ENCODE results near the gene SNX15.

The SNX15 gene

GRCh38 chr11:65051398-65051858 lies 24.2 kb downstream of the SNX15 start:
- H3K4me2 ChIP-seq (ENCODE audit: insufficient read depth, low read length): no peak overlapping the region
- H3K4me1 ChIP-seq (ENCODE audit: insufficient read depth, low read length): no peaks in the 10 kb centered on the region
- 0 out of 2 replicates have a peak, but pooled peaks cover under 1% of the 10 kb centered on the region for H3K36me3 ChIP-seq (ENCODE audit: insufficient read depth, low read length)
- H3K4me3 ChIP-seq (ENCODE audit: low read depth in 1 of 2, low read length in 2 of 2): no peak overlapping the region
- no peaks in the 10 kb centered on the region for H3K27me3 ChIP-seq (ENCODE audit: insufficient read depth, low read length, poor library complexity)
- ATAC-seq (ENCODE audit: insufficient read depth, low read depth) (no peak), DNase-seq (no peak)
- no peak for TF ChIP-seq CTCF (IDR thresholded peaks at IDR 0.05; ENCODE audit: borderline replicate concordance, extremely low read depth, low read length, poor library complexity, severe bottlenecking)
- TF ChIP-seq EZH2 (IDR thresholded peaks at IDR 0.05; ENCODE audit: borderline replicate concordance, low read depth, low read length, severe bottlenecking): no peak
- H4K20me1 ChIP-seq (ENCODE audit: insufficient read depth, low read length): no peaks in the 10 kb centered on the region; the same call in none of the 2 replicates
- no peak overlapping the region for H3K27ac ChIP-seq (ENCODE audit: low read length)
- no peak overlapping the region for H3K9ac ChIP-seq (ENCODE audit: low read depth, low read length)
- no peak overlapping the region for H2AFZ ChIP-seq (ENCODE audit: low read depth, low read length)
- H3K79me2 ChIP-seq (ENCODE audit: insufficient read depth, low read length): no peaks in the 10 kb centered on the region
- H3K9me3 ChIP-seq (ENCODE audit: insufficient read depth, low read length, severe bottlenecking): no peaks in the 10 kb centered on the region

GRCh38 chr11:65053827-65054508 lies 26.7 kb downstream of the SNX15 start:
- H3K9me3 ChIP-seq (ENCODE audit: insufficient read depth, low read length, severe bottlenecking): no peaks in the 10 kb centered on the region
- no peak overlapping the region for H3K4me2 ChIP-seq (ENCODE audit: insufficient read depth, low read length)
- H3K4me3 ChIP-seq (ENCODE audit: low read depth in 1 of 2, low read length in 2 of 2): no peak overlapping the region

DNA sequence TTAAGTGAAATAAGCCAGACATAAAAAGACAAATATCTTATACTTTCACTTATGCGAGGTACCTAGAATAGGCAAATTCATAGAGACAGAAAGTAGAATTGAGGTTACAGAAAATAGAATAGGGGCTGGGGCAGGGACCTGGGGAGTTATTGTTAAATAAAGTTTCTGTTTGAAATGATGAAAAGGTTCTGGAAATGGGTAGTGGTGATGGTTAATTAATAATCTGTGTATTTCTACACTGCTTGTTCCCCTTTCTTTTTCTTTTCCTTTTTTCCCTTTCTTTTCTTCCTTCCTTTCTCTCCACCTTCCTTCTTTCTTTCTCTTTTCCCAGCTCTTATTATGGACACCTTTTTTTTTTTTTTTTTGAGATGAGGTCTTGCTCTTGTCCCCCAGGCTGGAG lies 28.3 kb downstream of the SNX15 start:
- no peak overlapping the region for H3K27ac ChIP-seq (ENCODE audit: low read length)
- ATAC-seq (ENCODE audit: insufficient read depth, low read depth) (no peak), DNase-seq (no peak)
- TF ChIP-seq EZH2 (IDR thresholded peaks at IDR 0.05; ENCODE audit: borderline replicate concordance, low read depth, low read length, severe bottlenecking) (no peak), CTCF (IDR thresholded peaks at IDR 0.05; ENCODE audit: borderline replicate concordance, extremely low read depth, low read length, poor library complexity, severe bottlenecking) (no peak)
- no peak overlapping the region for H3K4me2 ChIP-seq (ENCODE audit: insufficient read depth, low read length)
- no peaks in the 10 kb centered on the region; the same call in 1 of the 2 replicates for H4K20me1 ChIP-seq (ENCODE audit: insufficient read depth, low read length)
- H2AFZ ChIP-seq (ENCODE audit: low read depth, low read length): no peak overlapping the region
- no peaks in the 10 kb centered on the region for H3K27me3 ChIP-seq (ENCODE audit: insufficient read depth, low read length, poor library complexity)
- H3K9me3 ChIP-seq (ENCODE audit: insufficient read depth, low read length, severe bottlenecking): no peaks in the 10 kb centered on the region
- H3K4me3 ChIP-seq (ENCODE audit: low read depth in 1 of 2, low read length in 2 of 2): no peak overlapping the region
- no peaks in the 10 kb centered on the region for H3K4me1 ChIP-seq (ENCODE audit: insufficient read depth, low read length)
- H3K36me3 ChIP-seq (ENCODE audit: insufficient read depth, low read length): no peaks in the 10 kb centered on the region
- H3K9ac ChIP-seq (ENCODE audit: low read depth, low read length): no peak overlapping the region
- no peaks in the 10 kb centered on the region for H3K79me2 ChIP-seq (ENCODE audit: insufficient read depth, low read length)

More at GRCh38 chr11:65053827-65054508, 26.7 kb downstream of the SNX15 start:
- Histone ChIP-seq H2AFZ (ENCODE audit: low read depth, low read length) (no peak overlapping the region), H3K27me3 (ENCODE audit: insufficient read depth, low read length, poor library complexity) (no peaks in the 10 kb centered on the region), H3K27ac (ENCODE audit: low read length) (no peak overlapping the region), H3K79me2 (ENCODE audit: insufficient read depth, low read length) (no peaks in the 10 kb centered on the region), H3K36me3 (ENCODE audit: insufficient read depth, low read length) (no peaks in the 10 kb centered on the region), H4K20me1 (ENCODE audit: insufficient read depth, low read length) (no peaks in the 10 kb centered on the region; the same call in 1 of the 2 replicates), H3K9ac (ENCODE audit: low read depth, low read length) (no peak overlapping the region), H3K4me1 (ENCODE audit: insufficient read depth, low read length) (no peaks in the 10 kb centered on the region)
- TF ChIP-seq CTCF (IDR thresholded peaks at IDR 0.05; ENCODE audit: borderline replicate concordance, extremely low read depth, low read length, poor library complexity, severe bottlenecking): no peak
- TF ChIP-seq EZH2 (IDR thresholded peaks at IDR 0.05; ENCODE audit: borderline replicate concordance, low read depth, low read length, severe bottlenecking): no peak
- ATAC-seq (ENCODE audit: insufficient read depth, low read depth) (no peak), DNase-seq (no peak)
